ES-I3 (cell line): ENCODE results near the gene DTX3.

Experiments
- H3K36me3 ChIP-seq: 2 replicates; pipeline ENCODE4 v1.6.1; 2013; ENCODE audit warnings: mild to moderate bottlenecking, low read length, control low read depth, moderate library complexity; ENCODE audit not compliant: insufficient read depth
- H3K4me1 ChIP-seq: 2 replicates; pipeline ENCODE4 v1.6.1; 2013; ENCODE audit warnings: mild to moderate bottlenecking, control low read depth, low read length; ENCODE audit not compliant: insufficient read depth
- H3K9ac ChIP-seq: 2 replicates; pipeline ENCODE4 v1.6.1; 2013; ENCODE audit warnings: low read depth, mild to moderate bottlenecking, low read length, moderate library complexity
- H3K9me3 ChIP-seq: 2 replicates; pipeline ENCODE4 v1.6.1; 2013; ENCODE audit warnings: mild to moderate bottlenecking, low read length, moderate library complexity; ENCODE audit not compliant: control insufficient read depth, insufficient read depth

The DTX3 gene

GRCh38 chr12:57624441-57625220 lies 20.0 kb downstream of the DTX3 start:
- no peaks in the 10 kb centered on the region for H3K36me3 ChIP-seq
- peaks cover 4% of the 10 kb centered on the region; the same call in 1 of the 2 replicates for H3K4me1 ChIP-seq
- H3K9me3 ChIP-seq: no peaks in the 10 kb centered on the region
- no peak overlapping the region for H3K9ac ChIP-seq

DNA sequence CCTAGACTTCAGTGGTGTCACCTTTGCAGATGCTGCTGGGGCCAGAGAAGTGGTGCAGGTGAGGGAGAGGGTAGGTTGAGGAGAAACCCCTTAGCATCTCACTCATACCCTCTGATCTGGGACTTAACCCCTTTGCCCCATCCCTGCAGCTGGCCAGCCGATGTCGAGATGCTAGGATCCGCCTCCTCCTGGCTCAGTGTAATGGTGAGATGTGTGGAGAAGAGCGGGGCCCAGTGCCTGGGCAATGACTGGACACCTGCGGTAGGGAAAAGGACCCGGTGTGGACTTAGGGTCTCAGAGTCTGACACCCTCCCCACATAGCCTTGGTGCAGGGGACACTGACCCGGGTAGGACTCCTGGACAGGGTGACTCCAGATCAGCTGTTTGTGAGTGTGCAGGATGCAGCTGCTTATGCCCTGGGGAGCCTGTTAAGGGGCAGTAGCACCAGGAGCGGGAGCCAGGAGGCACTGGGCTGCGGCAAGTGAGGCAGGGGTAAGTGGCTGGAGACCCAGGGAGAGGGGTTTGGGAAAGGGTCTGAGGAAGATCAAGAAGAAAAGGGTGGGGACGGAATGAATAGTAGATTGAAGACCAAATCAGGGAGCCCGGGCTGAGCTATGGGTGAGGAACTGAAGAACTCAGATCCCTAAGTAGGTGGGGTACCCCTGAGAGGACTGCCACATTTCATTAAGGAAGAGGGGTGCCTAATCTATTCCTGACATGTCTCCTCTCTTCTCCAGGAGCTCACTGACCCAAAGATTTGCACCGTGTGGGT lies 20.8 kb downstream of the DTX3 start:
- Histone ChIP-seq H3K9me3 (no peaks in the 10 kb centered on the region), H3K9ac (no peak overlapping the region), H3K4me1 (peaks cover 4% of the 10 kb centered on the region; the same call in 1 of the 2 replicates), H3K36me3 (no peaks in the 10 kb centered on the region)

- Histone ChIP-seq H3K4me1 (peaks cover 4% of the 10 kb centered on the region; the same call in 1 of the 2 replicates), H3K36me3 (no peaks in the 10 kb centered on the region), H3K9ac (no peak overlapping the region), H3K9me3 (no peaks in the 10 kb centered on the region)
These were observed 21.7 kb downstream of the DTX3 start for GRCh38 chr12:57626111-57626920.

DNA sequence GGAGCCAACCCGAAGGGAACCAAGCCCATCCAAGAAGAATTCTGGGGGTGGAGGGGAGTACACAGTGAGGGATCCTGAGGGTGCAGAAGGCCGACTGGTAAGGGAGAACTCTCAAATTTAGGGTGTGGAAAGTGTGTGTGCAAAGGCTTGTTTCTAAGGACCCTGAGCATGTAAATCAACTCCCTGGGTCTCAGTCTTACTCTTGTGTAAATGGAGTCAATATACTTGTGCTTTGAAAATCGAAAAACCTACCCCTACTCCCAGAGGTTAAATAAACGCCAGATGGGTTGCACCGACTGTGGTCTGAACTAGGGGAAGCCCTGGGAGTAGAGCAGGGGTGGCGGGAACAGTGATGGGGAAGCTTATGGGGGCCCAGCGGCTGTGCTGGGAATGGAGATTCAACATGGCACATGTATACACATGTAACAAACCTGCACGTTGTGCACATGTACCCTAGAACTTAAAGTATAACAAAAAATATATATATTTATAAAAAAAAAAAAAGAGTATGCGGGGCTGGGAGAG lies 22.4 kb downstream of the DTX3 start:
- Histone ChIP-seq H3K9me3 (no peaks in the 10 kb centered on the region), H3K9ac (no peak overlapping the region), H3K36me3 (no peaks in the 10 kb centered on the region), H3K4me1 (peaks cover 4% of the 10 kb centered on the region; the same call in 1 of the 2 replicates)

GRCh38 chr12:57627501-57628279 lies 23.1 kb downstream of the DTX3 start:
- Histone ChIP-seq H3K36me3 (no peaks in the 10 kb centered on the region), H3K4me1 (peaks cover 4% of the 10 kb centered on the region; the same call in 1 of the 2 replicates), H3K9me3 (no peaks in the 10 kb centered on the region), H3K9ac (peak overlapping the region; percentile 30; the same call in 1 of the 2 replicates)

DNA sequence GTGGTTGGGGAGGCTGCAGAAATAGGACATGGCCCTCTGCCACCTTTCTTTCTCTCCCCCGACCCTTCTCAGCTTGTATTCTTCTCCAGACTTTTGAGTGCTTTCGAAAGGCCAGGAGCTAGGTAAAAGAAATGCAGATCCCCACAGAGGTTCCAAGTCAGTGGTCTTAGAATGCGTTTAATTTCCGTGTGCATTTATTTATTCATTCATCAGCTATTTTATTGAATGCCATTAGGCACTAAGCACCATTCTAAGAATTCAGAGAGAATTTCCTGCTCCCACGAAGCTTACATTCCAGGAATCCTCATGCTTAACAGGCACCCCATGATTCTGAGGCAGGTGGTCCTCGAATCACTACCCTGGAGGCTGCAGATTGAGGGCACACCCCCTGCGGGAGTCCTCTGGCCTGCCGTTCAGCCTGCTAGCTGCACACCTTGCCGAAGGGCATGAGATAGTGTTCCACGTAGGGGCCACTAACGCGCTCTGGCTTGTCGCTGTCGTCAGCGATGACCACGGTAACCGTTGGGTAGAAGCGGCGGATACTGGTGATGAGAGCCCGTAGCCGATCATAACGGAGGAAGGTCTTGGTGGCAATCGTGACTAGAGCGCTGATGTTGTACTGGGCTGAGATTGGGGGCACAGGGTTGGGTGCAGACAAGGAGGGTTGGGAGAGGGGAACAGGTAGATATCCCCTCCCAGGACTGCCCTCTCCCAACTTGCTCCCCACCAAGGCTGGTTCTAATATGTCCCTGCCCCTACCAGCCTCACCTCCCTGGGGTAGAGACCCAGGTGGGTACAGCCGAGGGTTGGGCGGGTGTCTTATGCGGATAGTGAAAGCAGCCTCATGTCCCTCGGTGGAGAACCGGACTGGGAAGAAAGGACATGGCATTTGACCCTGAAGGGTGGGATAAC lies 23.9 kb downstream of the DTX3 start:
- Histone ChIP-seq H3K9ac (no peak overlapping the region), H3K9me3 (no peaks in the 10 kb centered on the region), H3K36me3 (no peaks in the 10 kb centered on the region), H3K4me1 (peaks cover 4% of the 10 kb centered on the region; the same call in 1 of the 2 replicates)

DNA sequence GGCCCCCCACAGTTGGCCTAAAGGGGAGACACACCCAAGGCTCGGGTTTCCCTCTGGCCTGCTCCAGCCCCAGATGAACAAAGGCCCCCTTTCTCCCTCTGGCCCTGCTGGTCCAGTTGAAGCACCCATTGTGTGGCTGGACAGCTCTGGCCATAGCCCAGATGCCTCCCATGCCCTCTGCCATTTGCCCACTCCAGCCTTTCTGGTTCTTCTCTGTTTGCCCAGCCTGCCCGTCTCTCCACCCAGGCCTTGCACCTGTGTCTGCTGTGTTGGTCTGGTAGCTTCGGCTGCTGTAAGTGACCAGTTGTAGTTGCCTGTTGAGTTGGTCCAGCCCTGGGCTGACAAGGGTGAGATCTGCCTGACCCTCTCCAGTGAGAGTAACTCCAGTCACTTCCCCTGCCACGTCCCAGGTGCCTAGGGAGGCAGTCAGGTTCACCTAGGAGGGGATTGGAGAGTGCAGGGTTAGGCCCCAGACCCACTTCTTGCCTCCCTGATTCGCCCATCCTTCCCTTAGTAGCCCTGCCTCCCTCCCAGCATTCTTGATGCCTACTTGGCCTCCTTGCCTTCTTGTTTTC lies 25.4 kb downstream of the DTX3 start:
- no peaks in the 10 kb centered on the region for H3K9me3 ChIP-seq
- H3K36me3 ChIP-seq: no peaks in the 10 kb centered on the region
- peaks cover 4% of the 10 kb centered on the region; the same call in 1 of the 2 replicates for H3K4me1 ChIP-seq
- no peak overlapping the region for H3K9ac ChIP-seq

GRCh38 chr12:57630891-57631433 lies 26.3 kb downstream of the DTX3 start:
- no peaks in the 10 kb centered on the region for H3K9me3 ChIP-seq
- no peak overlapping the region for H3K9ac ChIP-seq
- H3K36me3 ChIP-seq: no peaks in the 10 kb centered on the region
- H3K4me1 ChIP-seq: peaks cover 4% of the 10 kb centered on the region; the same call in 1 of the 2 replicates

DNA sequence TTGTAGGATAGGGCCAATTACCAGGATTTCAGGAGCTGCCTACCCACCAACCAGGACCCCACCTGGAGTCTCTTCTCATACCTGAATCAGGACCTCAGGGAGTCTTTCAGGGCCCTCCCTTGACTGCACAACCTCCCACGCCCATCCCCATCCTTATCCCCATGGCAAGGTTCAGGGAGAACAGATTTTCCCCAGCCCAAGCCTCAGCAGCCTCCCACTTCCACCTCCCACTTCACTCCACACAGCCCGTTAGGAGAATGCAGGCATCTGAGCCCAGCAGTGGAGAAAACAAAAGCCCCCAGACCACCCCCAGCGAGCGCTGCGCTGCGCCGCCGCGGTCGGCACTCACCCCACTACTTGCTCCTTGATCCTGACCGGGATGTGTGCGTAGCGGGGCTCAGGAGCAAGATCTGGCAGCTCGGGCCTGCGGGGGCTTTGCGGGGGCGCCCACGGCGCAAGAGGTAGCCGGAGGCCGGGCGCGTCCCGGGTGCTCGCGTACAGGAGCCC lies 27.0 kb downstream of the DTX3 start:
- Histone ChIP-seq H3K4me1 (peaks cover 4% of the 10 kb centered on the region; the same call in 1 of the 2 replicates), H3K9me3 (no peaks in the 10 kb centered on the region), H3K9ac (peak overlapping the region; percentile 55; the same call in 1 of the 2 replicates), H3K36me3 (no peaks in the 10 kb centered on the region)

DNA sequence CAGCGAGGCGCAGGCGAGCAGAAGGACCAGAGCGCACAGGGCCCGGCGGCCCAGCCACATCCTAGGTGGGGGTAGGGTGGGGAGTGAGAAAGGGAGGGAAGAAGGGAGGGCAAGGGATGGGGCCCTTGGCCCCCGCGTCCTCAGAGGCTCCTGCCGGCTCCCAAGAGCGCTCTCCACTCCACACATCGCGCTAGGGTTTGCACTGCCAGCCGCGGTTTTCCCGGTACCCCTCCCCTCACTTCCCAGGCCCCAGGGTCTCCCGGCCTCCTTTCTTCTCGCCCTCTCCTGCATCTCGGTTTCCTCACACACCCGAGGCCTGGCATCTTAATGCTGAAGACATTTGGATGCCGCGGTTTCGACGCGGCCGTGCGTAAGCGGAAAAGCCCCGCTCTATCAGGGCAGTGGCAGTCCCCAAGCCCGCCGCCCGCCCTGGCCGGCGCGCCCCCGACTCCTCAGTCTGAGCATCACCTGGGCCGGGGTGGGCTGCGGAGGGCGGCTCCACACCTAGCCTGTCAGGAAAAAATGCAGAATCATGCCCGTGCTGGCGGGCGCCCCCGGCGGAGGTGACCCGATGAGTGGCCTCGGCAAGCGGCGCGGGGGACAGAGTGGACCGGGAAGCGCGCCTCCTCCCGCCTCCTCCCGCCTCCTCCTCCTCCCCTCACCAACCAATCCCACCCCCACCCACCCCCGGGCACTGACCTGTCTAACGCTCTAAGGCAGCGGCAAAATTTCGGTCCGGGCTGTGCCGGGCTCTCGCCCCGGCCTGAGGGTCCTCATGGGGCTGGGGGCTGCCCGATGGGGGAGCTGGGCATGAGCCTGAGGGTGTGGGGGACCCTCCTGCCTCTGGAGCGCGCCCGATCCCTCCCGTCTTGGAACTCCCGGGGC lies 27.7 kb downstream of the DTX3 start:
- no peaks in the 10 kb centered on the region for H3K9me3 ChIP-seq
- peak overlapping the region; percentile 55; the same call in 1 of the 2 replicates for H3K9ac ChIP-seq
- H3K36me3 ChIP-seq: no peaks in the 10 kb centered on the region
- H3K4me1 ChIP-seq: peaks cover 4% of the 10 kb centered on the region; the same call in 1 of the 2 replicates
